B cell (primary cell): ENCODE measurements around the gene SLC44A1. TPM values are rescaled to one million over a fixed set of nuclear protein-coding genes. Genes with fewer than 3 reads are reported as not detected.

Experiments used
- ATAC-seq: fragments of 200-7000 bp; cut with Tn5 transposase; one replicate; pipeline ENCODE4 v1.10.0; 2021; ENCODE audit warnings: low read depth, mild to moderate bottlenecking, moderate number of reproducible peaks, moderate library complexity
- CTCF ChIA-PET: fragments of 350-600 bp; sonication (Branson Sonifier 250); formaldehyde crosslinking; loops from one replicate; lab custom pipeline; 2021; ENCODE audit warnings: antibody characterized with exemption, inconsistent platforms; lab: Charles Lee
- POLR2A ChIA-PET: fragments of 350-600 bp; sonication (Branson Sonifier 250); formaldehyde crosslinking; loops from one replicate; lab custom pipeline; 2021; ENCODE audit warnings: antibody characterized with exemption; lab: Charles Lee
- DNase-seq: peaks from one replicate; pipeline ENCODE4 v3.0.0; 2013
- H2AFZ ChIP-seq: 2 replicates; pipeline ENCODE4 v1.6.1; 2012; ENCODE audit warnings: mild to moderate bottlenecking, low read depth, low read length; ENCODE audit not compliant: insufficient read depth, poor library complexity, severe bottlenecking
- H3K27ac ChIP-seq, 2 donors: 1 replicate in 1 of 2; 2 replicates in 1 of 2; pipeline ENCODE4 v1.5.1; 2012 to 2013; ENCODE audit warnings: low read length in 2 of 2, mild to moderate bottlenecking in 2 of 2, moderate library complexity in 1 of 2
- H3K27me3 ChIP-seq, 4 experiments: fragments of 200-600 bp in 1 of 4; sonication (generic) in 1 of 4; replicated peaks in 1 of 4; 1 replicate in 2 of 4; 2 replicates in 2 of 4; pipeline versions ENCODE4 v1.6.1 to v1.7.0; 2013 to 2016; ENCODE audit warnings: low read length in 3 of 4, mild to moderate bottlenecking in 2 of 4, mixed read lengths in 1 of 4, moderate library complexity in 1 of 4; ENCODE audit not compliant: insufficient read depth in 4 of 4, control insufficient read depth in 3 of 4; ENCODE audit errors: control extremely low read depth in 1 of 4
- H3K36me3 ChIP-seq, 2 experiments: replicated peaks in 1 of 2; 1 replicate in 1 of 2; 2 replicates in 1 of 2; pipeline versions ENCODE4 v1.6.1 to v1.7.1; 2013; ENCODE audit warnings: low read length in 1 of 2; ENCODE audit not compliant: insufficient read depth in 2 of 2, control insufficient read depth in 1 of 2; ENCODE audit errors: control extremely low read depth in 1 of 2, extremely low read depth in 1 of 2
- H3K4me1 ChIP-seq, 2 donors: fragments of 200-600 bp in 1 of 2; sonication (generic) in 1 of 2; 1 replicate in 1 of 2; 2 replicates in 1 of 2; pipeline versions ENCODE4 v1.5.1 to v1.6.1; 2013 to 2017; ENCODE audit warnings: low read length in 2 of 2; ENCODE audit not compliant: control insufficient read depth in 2 of 2, insufficient read depth in 2 of 2
- H3K4me2 ChIP-seq: replicated peaks from 2 replicates; pipeline ENCODE3; 2012; ENCODE audit warnings: mild to moderate bottlenecking, low read depth, low read length; ENCODE audit not compliant: poor library complexity, severe bottlenecking
- H3K4me3 ChIP-seq, 5 experiments: fragments of 200-600 bp in 1 of 5; sonication (generic) in 1 of 5; 1 replicate in 3 of 5; 2 replicates in 2 of 5; pipeline versions ENCODE4 v1.5.1 to v1.7.0; 2011 to 2016; ENCODE audit warnings: low read length in 4 of 5, mild to moderate bottlenecking in 4 of 5, low read depth in 2 of 5, control low read depth in 1 of 5, moderate library complexity in 1 of 5; ENCODE audit not compliant: insufficient read depth in 1 of 5; ENCODE audit errors: control extremely low read depth in 1 of 5, extremely low read depth in 1 of 5
- H3K79me2 ChIP-seq: fragments of 200-600 bp; sonication (generic); one replicate; pipeline ENCODE4 v1.6.0; 2016; ENCODE audit warnings: low read length; ENCODE audit not compliant: control insufficient read depth, insufficient read depth
- H3K9ac ChIP-seq: fragments of 200-600 bp; sonication (generic); 2 replicates; pipeline ENCODE4 v1.6.1; 2017; ENCODE audit warnings: mild to moderate bottlenecking, low read length, moderate library complexity
- H3K9me3 ChIP-seq, 3 donors: one replicate each; pipeline versions ENCODE4 v1.6.1 to v1.7.1; 2013; ENCODE audit warnings: low read length in 2 of 3; ENCODE audit not compliant: control insufficient read depth in 2 of 3, insufficient read depth in 1 of 3; ENCODE audit errors: control extremely low read depth in 1 of 3
- H4K20me1 ChIP-seq: 2 replicates; pipeline ENCODE4 v1.6.0; 2012; ENCODE audit warnings: mild to moderate bottlenecking, low read length; ENCODE audit not compliant: insufficient read depth, control insufficient read depth, poor library complexity, severe bottlenecking
- H3K27ac Mint-ChIP-seq: one replicate; pipeline ENCODE4 v1.8.0; 2021; ENCODE audit warnings: mixed read lengths
- H3K27me3 Mint-ChIP-seq: one replicate; pipeline ENCODE4 v1.8.0; 2021; ENCODE audit warnings: mixed read lengths
- H3K4me1 Mint-ChIP-seq: one replicate; pipeline ENCODE4 v1.8.0; 2021; ENCODE audit warnings: mixed read lengths
- H3K4me3 Mint-ChIP-seq: one replicate; pipeline ENCODE4 v1.8.0; 2021; ENCODE audit warnings: mixed read lengths
- H3K9me3 Mint-ChIP-seq: one replicate; pipeline ENCODE4 v1.8.0; 2022; ENCODE audit warnings: mixed read lengths; ENCODE audit not compliant: insufficient read depth
- EZH2 ChIP-seq: IDR thresholded peaks from 2 replicates; pipeline ENCODE4 v1.6.1; 2012; ENCODE audit warnings: borderline replicate concordance, low read depth, mild to moderate bottlenecking, moderate library complexity, low read length; ENCODE audit not compliant: insufficient read depth, poor library complexity, severe bottlenecking
- WGBS: methylation state at CpG from one replicate; pipeline ENCODE4 v1.1.5; 2013; ENCODE audit warnings: missing lambda C conversion rate; ENCODE audit not compliant: insufficient coverage; 5-methylcytosine and 5-hydroxymethylcytosine counted together
- intact Hi-C: fragments of 100-400 bp; cut with micrococcal nuclease; formaldehyde crosslinking; loops from one replicate; pipeline ENCODE4 v1.10.0; 2022
- polyA plus RNA-seq: library from polyadenylated mRNA; depleted of rRNA; stranded (reverse); fragments of >200 nt; gene quantifications from 2 replicates; pipeline ENCODE4 v1.2.3, GENCODE V29; 2012
- total RNA-seq, 2 donors: library from RNA; stranded (reverse); fragments of 120-200 nt in 1 of 2; gene quantifications; 1 replicate in 1 of 2; 2 replicates in 1 of 2; pipeline versions ENCODE4 v1.2.3 to v1.2.4, GENCODE V29; 2013 to 2022
- TF ChIP-seq, protein P1 (sequence below): fragments of 200-600 bp; IDR thresholded peaks from one replicate; pipeline ENCODE4 v1.8.0; 2022; ENCODE audit warnings: antibody characterized with exemption, mild to moderate bottlenecking

SLC44A1 gene
- total and polyA plus RNA-seq, 2 donors (not counting 1 experiment from before 2014, with no cell fraction given), result 2.2 to 17.7 TPM

DNA sequence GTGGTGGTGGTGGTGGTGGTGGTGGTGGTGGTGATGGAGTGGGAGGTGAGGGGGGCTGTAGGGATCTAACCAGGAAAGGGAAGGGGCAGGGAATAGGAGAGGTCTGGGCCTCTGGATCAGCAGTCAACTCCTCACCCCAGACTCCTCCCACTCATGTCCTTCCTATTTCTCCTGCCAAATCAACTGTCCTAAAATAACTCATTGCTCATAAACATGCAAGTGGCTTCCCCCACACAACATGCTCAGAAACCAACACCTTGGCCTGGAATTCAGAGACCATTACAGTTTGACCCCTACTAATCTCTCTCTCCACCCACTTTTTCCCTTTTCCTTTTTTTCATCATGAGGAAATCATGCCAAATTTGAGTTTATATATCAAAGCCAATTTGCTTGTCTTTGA lies 195.0 kb downstream of the SLC44A1 start:
- Histone ChIP-seq H2AFZ (no peak overlapping the region), H3K27me3 (no peaks in the 10 kb centered on the region), H3K9me3 (no peaks in the 10 kb centered on the region), H3K9ac (no peak overlapping the region), H3K27ac (no peak overlapping the region), H3K36me3 (no peaks in the 10 kb centered on the region), H3K4me1 (no peaks in the 10 kb centered on the region), H3K79me2 (no peaks in the 10 kb centered on the region), H3K4me2 (no peak overlapping the region), H3K4me3 (no peak overlapping the region), H4K20me1 (no peaks in the 10 kb centered on the region)
- Mint-ChIP-seq H3K4me1 (no peaks in the 10 kb centered on the region), H3K27me3 (no peaks in the 10 kb centered on the region), H3K27ac (no peak overlapping the region), H3K4me3 (no peak overlapping the region), H3K9me3 (no peaks in the 10 kb centered on the region)
- DNase-seq (no peak), ATAC-seq (no peak)
- intact Hi-C loops, result no loop called here
- CTCF ChIA-PET, result no interaction called here
- POLR2A ChIA-PET, result no interaction called here
- TF ChIP-seq EZH2, result no peak
- TF ChIP-seq, protein P1, sequence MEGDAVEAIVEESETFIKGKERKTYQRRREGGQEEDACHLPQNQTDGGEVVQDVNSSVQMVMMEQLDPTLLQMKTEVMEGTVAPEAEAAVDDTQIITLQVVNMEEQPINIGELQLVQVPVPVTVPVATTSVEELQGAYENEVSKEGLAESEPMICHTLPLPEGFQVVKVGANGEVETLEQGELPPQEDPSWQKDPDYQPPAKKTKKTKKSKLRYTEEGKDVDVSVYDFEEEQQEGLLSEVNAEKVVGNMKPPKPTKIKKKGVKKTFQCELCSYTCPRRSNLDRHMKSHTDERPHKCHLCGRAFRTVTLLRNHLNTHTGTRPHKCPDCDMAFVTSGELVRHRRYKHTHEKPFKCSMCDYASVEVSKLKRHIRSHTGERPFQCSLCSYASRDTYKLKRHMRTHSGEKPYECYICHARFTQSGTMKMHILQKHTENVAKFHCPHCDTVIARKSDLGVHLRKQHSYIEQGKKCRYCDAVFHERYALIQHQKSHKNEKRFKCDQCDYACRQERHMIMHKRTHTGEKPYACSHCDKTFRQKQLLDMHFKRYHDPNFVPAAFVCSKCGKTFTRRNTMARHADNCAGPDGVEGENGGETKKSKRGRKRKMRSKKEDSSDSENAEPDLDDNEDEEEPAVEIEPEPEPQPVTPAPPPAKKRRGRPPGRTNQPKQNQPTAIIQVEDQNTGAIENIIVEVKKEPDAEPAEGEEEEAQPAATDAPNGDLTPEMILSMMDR, result no peak

DNA sequence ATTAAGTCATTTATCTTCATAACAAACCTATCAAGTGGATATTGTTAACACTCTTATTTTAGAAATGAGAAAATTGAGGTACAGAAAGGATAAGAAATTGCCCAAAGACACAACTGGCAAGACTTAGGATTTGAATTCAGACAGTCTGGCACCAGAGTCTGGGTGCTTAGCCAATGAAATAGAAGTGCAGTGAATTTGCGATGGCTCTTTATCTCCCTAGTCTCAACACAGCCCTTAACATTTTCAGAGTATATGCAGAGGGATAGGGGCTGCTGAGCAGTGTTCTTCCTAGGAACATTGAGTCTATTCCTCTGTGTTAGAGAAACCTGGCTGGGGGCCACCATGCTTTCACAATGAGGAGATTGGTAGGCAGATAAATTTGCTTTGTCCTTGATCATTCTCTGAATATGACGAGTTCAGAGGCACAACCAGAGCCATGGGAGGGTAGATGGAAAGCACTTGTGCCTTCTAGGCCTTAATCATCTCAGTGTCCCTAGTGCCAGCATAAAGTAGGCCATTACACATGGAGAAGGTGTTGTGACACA lies 197.2 kb downstream of the SLC44A1 start:
- H3K79me2 ChIP-seq, result no peaks in the 10 kb centered on the region
- H3K4me3 ChIP-seq, result no peak overlapping the region
- H4K20me1 ChIP-seq, result no peaks in the 10 kb centered on the region
- ChIA-PET CTCF (interaction anchor here (0.6 kb wide), 1 partner anchor 55 kb away, joined by 3 read pairs; no protein-coding TSS in a partner anchor), POLR2A (no interaction called here)
- H3K4me2 ChIP-seq, result no peak overlapping the region
- H3K9ac ChIP-seq, result no peak overlapping the region
- ATAC-seq (no peak), DNase-seq (no peak)
- no peaks in the 10 kb centered on the region for H3K4me1 Mint-ChIP-seq
- no CpG with 5 or more reads among the region's 2 CpGs for WGBS
- H3K9me3 Mint-ChIP-seq, result no peaks in the 10 kb centered on the region
- no peaks in the 10 kb centered on the region for H3K36me3 ChIP-seq
- TF ChIP-seq EZH2, result no peak
- TF ChIP-seq, protein P1, result no peak
- no peaks in the 10 kb centered on the region for H3K9me3 ChIP-seq
- no peaks in the 10 kb centered on the region for H3K27me3 ChIP-seq
- H3K27me3 Mint-ChIP-seq, result no peaks in the 10 kb centered on the region
- H3K4me3 Mint-ChIP-seq, result no peak overlapping the region
- intact Hi-C loops, result loop anchor here (10.0 kb wide), 1 partner anchor 697 kb away; the partner anchor contains the start of gene NIPSNAP3A
- H3K4me1 ChIP-seq, result no peaks in the 10 kb centered on the region
- H3K27ac Mint-ChIP-seq, result no peak overlapping the region
- no peak overlapping the region for H3K27ac ChIP-seq
- no peak overlapping the region for H2AFZ ChIP-seq
